ENCODE measurements around the gene CAAP1. TPM values are rescaled to one million over a fixed set of nuclear protein-coding genes. Genes with fewer than 3 reads are reported as not detected.

Gene CAAP1
- total and polyA plus RNA-seq, 2 of the 13 experiments (the other 11 are each of a cell fraction or from before 2014, with no cell fraction given): 10.9 to 40.2 TPM

DNA sequence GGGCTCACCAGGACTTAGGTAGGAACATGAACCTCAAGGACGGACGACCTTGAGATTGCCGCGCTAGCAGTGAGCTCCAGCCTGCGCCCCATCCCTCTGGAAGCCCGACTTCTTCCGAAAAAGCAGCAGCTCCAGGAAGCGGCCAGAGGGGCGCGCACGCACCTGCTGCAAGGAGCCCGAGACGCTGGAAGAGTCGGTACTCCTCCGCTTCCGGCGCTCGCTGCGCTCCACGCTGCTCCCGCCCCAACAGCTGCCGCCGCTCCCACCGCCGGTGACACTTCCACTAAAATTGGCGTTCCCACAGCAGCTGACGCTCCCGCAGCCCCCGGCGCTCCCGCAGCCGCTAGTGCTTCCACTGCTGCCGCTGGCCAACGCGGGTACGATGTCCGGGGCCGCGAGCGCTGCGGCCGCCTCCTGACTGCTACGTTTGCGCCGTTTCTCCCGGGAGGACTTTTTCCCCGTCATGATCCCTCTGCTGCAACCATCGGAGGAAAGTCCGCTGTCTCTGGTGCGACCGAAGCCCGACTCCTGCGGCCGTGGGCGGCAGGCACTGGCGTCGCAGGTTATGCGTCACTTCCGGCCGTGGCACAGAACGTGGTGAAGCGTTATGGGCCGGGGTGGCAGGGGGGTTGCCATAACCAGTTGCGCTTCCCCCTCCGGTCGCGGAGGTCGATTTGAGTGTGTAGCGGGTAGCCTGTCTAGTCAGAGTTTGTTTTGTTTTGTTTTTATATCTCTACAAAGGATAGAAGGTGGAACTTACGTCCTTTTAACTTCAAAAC lies at the start of gene CAAP1 (continued):
- TF ChIP-seq, protein P1, sequence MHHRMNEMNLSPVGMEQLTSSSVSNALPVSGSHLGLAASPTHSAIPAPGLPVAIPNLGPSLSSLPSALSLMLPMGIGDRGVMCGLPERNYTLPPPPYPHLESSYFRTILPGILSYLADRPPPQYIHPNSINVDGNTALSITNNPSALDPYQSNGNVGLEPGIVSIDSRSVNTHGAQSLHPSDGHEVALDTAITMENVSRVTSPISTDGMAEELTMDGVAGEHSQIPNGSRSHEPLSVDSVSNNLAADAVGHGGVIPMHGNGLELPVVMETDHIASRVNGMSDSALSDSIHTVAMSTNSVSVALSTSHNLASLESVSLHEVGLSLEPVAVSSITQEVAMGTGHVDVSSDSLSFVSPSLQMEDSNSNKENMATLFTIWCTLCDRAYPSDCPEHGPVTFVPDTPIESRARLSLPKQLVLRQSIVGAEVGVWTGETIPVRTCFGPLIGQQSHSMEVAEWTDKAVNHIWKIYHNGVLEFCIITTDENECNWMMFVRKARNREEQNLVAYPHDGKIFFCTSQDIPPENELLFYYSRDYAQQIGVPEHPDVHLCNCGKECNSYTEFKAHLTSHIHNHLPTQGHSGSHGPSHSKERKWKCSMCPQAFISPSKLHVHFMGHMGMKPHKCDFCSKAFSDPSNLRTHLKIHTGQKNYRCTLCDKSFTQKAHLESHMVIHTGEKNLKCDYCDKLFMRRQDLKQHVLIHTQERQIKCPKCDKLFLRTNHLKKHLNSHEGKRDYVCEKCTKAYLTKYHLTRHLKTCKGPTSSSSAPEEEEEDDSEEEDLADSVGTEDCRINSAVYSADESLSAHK (CRISPR knock-in tag; IDR thresholded peaks at IDR 0.05; ENCODE audit: borderline replicate concordance): no peak
- TF ChIP-seq, protein P2, sequence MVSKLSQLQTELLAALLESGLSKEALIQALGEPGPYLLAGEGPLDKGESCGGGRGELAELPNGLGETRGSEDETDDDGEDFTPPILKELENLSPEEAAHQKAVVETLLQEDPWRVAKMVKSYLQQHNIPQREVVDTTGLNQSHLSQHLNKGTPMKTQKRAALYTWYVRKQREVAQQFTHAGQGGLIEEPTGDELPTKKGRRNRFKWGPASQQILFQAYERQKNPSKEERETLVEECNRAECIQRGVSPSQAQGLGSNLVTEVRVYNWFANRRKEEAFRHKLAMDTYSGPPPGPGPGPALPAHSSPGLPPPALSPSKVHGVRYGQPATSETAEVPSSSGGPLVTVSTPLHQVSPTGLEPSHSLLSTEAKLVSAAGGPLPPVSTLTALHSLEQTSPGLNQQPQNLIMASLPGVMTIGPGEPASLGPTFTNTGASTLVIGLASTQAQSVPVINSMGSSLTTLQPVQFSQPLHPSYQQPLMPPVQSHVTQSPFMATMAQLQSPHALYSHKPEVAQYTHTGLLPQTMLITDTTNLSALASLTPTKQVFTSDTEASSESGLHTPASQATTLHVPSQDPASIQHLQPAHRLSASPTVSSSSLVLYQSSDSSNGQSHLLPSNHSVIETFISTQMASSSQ (IDR thresholded peaks at IDR 0.05; ENCODE audit: low read depth): no peak
- TF ChIP-seq, protein P2 (CRISPR knock-in tag; IDR thresholded peaks at IDR 0.05; ENCODE audit: borderline replicate concordance): peak; percentile 65; the same call in 1 of the 2 replicates
- TF ChIP-seq MYC (CRISPR knock-in tag; IDR thresholded peaks at IDR 0.05; ENCODE audit: borderline replicate concordance): peak; percentile 96
- TF ChIP-seq, protein P3, sequence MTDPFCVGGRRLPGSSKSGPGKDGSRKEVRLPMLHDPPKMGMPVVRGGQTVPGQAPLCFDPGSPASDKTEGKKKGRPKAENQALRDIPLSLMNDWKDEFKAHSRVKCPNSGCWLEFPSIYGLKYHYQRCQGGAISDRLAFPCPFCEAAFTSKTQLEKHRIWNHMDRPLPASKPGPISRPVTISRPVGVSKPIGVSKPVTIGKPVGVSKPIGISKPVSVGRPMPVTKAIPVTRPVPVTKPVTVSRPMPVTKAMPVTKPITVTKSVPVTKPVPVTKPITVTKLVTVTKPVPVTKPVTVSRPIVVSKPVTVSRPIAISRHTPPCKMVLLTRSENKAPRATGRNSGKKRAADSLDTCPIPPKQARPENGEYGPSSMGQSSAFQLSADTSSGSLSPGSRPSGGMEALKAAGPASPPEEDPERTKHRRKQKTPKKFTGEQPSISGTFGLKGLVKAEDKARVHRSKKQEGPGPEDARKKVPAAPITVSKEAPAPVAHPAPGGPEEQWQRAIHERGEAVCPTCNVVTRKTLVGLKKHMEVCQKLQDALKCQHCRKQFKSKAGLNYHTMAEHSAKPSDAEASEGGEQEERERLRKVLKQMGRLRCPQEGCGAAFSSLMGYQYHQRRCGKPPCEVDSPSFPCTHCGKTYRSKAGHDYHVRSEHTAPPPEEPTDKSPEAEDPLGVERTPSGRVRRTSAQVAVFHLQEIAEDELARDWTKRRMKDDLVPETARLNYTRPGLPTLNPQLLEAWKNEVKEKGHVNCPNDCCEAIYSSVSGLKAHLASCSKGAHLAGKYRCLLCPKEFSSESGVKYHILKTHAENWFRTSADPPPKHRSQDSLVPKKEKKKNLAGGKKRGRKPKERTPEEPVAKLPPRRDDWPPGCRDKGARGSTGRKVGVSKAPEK (CRISPR knock-in tag; IDR thresholded peaks at IDR 0.05; ENCODE audit: borderline replicate concordance): no peak
- TF ChIP-seq, protein P4, sequence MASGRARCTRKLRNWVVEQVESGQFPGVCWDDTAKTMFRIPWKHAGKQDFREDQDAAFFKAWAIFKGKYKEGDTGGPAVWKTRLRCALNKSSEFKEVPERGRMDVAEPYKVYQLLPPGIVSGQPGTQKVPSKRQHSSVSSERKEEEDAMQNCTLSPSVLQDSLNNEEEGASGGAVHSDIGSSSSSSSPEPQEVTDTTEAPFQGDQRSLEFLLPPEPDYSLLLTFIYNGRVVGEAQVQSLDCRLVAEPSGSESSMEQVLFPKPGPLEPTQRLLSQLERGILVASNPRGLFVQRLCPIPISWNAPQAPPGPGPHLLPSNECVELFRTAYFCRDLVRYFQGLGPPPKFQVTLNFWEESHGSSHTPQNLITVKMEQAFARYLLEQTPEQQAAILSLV (CRISPR knock-in tag; IDR thresholded peaks at IDR 0.05; ENCODE audit: borderline replicate concordance): peak; percentile 96
- no peak for TF ChIP-seq ZNF577 (CRISPR knock-in tag; IDR thresholded peaks at IDR 0.05; ENCODE audit: borderline replicate concordance, low read depth)
- TF ChIP-seq RNF2 (conservative IDR thresholded peaks at IDR 0.05; ENCODE audit: low read depth): peak; percentile 77; the same call in 1 of the 2 replicates
- no peak for TF ChIP-seq SRSF4 (IDR thresholded peaks at IDR 0.05; ENCODE audit: low read depth, low read length, poor library complexity, severe bottlenecking)
- TF ChIP-seq MEF2D (CRISPR knock-in tag; IDR thresholded peaks at IDR 0.05): peak; percentile 87; the same call in 1 of the 2 replicates
- TF ChIP-seq ZNF230 (CRISPR knock-in tag; IDR thresholded peaks at IDR 0.05): peak; percentile 78; the same call in 1 of the 2 replicates
- no peak for TF ChIP-seq DR1 (CRISPR knock-in tag; IDR thresholded peaks at IDR 0.05)
- peak; percentile 34; the same call in 1 of the 2 replicates for TF ChIP-seq RARG (CRISPR knock-in tag; IDR thresholded peaks at IDR 0.05; ENCODE audit: low read depth)
- TF ChIP-seq FOXM1 (CRISPR knock-in tag; IDR thresholded peaks at IDR 0.05): no peak
- TF ChIP-seq, protein P5, sequence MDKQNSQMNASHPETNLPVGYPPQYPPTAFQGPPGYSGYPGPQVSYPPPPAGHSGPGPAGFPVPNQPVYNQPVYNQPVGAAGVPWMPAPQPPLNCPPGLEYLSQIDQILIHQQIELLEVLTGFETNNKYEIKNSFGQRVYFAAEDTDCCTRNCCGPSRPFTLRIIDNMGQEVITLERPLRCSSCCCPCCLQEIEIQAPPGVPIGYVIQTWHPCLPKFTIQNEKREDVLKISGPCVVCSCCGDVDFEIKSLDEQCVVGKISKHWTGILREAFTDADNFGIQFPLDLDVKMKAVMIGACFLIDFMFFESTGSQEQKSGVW (CRISPR knock-in tag; IDR thresholded peaks at IDR 0.05; ENCODE audit: borderline replicate concordance): no peak
- peak; percentile 93 for TF ChIP-seq AGO2 (optimal IDR thresholded peaks at IDR 0.05; ENCODE audit: low read depth, low read length)
